ENCODE data around the gene PTGES3L.
A peak's percentile ranks its signal among the peaks of the same experiment; 100 is the strongest.
"Not testable (repeated sequence)": the region's sequence is repeated elsewhere in the genome, so short reads cannot be mapped to it uniquely, and the experiment has no call there.

PTGES3L gene

DNA sequence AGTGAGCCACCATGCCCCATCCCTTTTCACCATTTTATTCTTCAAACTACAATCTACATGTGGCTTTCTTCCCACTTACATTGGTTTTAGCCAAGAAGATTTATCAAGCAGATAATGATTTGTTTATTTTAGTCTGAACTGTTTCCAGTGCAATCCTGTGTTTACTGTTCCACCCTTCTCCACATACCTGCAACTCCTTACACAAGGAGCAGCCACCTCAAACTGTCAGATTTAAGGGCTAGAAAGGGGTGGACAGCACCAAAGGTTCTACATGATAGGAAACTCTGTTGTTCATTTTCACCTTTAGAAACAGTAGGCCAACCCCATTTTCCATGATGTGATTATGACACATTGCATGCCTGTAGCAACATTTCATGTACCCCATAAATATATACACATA lies 2.4 kb upstream of the PTGES3L start:
- DNase-seq, result no peak

DNA sequence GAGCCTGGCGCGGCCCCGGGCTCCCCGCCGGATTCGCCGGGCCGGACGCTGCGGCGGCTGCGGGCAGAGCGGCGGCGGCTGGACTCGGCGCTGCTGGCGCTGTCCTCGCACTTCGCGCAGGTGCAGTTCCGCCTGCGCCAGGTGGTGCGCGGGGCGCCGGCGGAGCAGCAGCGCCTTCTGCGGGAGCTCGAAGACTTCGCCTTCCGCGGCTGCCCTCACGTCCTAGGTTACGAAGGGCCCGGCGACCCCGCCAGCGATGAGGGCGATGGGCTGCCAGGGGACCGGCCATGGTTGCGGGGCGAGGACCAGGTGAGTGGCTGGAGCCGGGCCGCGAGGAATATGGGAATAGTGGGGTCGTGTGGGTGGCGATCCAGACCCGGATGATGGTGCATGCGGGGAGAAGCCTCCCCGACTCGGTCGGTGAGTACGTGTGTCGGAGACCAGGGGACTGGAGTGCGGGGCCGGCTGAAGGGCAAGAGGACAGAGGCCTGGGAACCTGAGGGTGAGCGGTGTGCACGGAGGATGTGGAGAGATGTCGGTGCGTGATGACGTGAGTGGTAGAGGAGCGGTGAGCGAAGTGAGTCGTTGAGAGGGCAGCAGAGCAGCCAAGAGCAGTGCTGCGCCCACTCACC lies 1.0 kb upstream of the PTGES3L start:
- DNase-seq, result peak in 42 of 56 donors; percentile 3 to 69 (median 38)

DNA sequence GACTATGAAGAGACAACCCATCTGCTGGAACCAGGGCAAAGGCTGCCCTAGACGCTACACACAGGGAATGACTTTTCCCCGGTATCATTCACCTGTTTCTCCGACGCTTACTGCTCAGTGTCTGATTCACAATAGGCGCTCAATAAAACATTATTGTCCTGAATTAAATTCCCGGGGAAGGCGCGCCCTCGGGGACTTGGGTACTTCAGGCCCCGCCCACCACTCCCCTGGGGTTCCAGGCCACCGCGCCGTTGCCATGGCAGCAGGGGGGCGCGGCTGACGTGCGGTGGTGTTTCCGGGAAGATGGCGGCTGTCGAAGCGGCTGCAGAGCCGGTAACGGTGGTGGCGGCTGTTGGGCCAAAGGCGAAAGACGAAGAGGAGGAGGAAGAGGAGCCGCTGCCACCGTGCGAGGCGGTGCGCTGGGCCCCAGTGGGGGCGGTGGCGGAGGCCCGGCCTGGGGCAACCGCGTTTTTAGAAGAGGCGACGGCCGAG lies 440 bp upstream of the PTGES3L start, which contains the start of gene RUNDC1:
Gene RUNDC1 (plus strand): TSS at position 292 of the 492 bp plus-strand sequence. CDS start 12 bp downstream, at position 304.
- peak in 55 of 56 donors; percentile 31 to 94 (median 75) for DNase-seq

DNA sequence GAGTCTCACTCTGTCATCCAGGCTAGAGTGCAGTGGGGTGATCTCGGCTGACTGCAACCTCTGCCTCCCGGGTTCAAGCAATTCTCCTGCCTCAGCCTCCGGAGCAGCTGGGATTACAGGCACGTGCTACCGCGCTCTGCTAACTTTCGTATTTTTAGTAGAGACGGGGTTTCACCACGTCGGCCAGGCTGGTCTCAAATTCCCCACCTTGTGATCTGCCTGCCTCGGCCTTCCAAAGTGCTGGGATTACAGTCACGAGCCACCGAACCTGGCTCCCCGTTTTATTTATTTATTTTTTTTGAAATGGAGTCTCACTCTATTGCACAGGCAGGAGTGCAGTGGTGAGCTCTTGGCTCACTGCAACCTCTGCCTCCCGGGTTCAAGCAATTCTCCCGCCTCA lies 4.2 kb downstream of the PTGES3L start:
- not testable (repeated sequence) for DNase-seq

DNA sequence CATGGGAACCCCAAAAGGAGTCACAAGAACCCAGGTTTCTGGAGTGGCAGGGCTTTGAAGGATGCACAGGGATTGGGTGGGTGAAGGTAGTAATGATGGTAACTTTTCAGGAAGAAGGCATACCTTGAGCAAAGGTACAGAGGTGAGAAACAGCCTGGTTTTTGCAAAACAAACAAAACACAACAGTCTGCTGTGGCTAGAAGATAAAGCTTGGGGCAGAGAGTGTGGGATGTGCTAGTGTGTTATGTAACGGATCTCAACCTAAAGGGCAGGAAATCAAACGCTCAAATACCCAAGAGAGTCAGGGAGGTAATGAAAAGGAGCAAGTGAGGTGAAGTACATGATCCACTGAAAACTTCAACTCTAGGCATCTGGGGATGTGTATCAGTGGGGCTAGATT lies 4.6 kb downstream of the PTGES3L start:
- DNase-seq, result no peak

DNA sequence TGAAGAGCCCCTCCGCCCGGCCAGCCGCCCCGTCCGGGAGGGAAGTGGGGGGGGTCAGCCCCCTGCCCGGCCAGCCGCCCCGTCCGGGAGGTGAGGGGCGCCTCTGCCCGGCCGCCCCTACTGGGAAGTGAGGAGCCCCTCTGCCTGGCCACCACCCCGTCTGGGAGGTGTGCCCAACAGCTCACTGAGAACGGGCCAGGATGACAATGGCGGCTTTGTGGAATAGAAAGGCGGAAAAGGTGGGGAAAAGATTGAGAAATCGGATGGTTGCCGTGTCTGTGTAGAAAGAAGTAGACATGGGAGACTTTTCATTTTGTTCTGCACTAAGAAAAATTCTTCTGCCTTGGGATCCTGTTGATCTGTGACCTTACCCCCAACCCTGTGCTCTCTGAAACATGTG lies 6.6 kb downstream of the PTGES3L start:
- DNase-seq, result not testable (repeated sequence)

DNA sequence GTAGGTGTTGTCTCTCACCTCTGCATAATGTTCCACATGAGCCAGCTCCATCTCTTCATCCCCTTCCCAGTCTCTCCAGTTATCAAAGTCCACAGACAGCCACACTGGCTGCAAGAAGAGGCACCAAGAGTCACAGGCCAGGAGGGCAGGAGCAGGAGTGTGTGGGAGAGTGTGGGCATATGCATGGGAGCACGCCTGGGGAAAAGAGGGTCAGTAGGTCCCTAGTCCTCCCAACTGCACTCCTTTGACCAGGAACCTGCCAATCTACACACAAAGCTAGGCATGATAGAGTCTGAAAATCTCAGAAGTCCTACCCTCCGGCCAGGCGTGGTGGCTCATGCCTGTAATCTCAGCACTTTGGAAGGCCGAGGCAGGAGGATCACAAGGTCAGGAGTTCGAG lies 8.3 kb downstream of the PTGES3L start:
- no peak for DNase-seq

DNA sequence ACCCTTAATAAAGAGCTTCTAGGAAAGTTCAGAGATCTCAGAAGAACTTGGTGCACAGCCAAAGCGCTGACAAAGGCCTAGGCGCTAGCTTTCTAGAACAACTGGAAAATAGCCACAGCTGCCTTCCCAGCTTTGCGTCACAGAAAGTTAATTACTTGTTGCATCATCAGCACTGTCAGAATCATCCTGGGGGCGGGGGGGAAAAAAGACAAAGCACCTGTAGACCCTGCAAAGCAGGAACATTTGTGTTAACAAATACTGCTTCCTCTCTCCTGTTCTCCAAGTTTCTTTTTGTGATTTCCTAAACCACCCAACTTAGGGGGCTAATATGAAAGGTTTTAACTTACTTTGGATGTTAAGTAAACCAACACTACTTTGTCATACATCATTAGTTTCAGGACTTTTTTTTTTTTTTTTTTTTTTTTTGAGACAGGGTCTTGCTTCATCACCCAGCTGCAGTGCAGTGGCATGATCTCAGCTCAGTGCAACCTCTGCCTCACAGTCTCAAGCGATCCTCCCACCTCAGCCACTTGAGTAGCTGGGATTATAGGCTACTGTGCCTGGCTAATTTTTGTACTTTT lies 10.8 kb downstream of the PTGES3L start:
- peak in 3 of 56 donors; percentile 7 to 22 (median 12) for DNase-seq

DNA sequence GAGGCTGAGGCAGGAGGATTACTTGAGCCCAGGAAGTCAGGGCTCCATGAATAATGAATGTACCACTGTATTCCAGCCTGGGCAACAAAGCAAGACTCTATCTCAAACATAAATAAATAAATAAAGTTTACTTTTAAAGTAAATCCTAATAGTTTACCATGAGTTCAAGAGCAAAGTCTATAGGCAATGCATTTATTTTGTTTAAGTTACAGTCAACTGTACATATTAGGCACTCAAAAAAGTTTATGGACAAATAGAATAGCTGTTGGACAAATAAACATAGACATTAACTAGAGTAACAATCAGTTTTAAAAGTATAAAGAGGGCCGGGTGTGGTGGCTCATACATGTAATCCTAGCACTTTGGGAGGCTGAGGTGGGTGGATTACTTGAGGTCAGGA lies 12.0 kb downstream of the PTGES3L start:
- DNase-seq, result no peak

DNA sequence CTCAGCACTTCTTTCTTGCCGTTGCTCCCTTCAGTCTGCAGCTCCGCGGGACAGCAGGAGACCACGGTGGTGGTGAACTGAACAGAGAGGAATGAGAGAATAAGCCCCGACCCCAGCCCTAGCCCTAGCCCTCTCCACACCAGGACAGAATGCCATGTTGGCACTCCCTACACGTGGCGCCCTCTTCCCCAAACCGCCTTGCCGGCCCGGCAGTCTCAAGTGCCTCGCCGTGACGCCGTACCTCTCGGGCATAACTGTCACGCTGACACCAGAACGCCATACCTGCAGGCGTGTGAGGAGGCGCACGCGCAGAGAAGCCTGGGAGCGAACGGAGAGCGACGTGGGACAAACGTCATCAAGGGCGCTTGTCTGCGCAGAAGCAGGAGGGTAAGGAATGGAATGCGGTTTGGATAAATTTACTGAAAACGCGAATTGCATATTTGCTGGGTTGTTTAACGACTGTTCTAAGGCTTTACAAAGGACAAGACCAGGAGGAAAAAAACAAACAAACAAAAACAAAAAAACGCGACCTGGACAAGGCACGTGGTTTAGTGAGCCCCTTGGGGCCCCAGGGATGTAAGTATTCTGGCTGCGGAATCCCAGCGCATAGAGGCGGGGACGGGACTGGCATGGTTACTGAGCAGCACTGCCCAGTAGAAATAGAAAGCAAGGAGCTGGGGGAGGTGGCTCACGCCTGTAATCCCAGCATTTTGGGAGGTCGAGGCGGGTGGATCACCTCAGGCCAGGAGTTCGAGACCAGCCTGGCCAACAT lies 15.5 kb downstream of the PTGES3L start, which contains the start of gene AARSD1:
Gene AARSD1 (minus strand): TSS at position 294 of the 772 bp plus-strand sequence. CDS start 14 bp downstream, at position 280.
- peak; percentile 37 to 93 (median 82) for DNase-seq

DNA sequence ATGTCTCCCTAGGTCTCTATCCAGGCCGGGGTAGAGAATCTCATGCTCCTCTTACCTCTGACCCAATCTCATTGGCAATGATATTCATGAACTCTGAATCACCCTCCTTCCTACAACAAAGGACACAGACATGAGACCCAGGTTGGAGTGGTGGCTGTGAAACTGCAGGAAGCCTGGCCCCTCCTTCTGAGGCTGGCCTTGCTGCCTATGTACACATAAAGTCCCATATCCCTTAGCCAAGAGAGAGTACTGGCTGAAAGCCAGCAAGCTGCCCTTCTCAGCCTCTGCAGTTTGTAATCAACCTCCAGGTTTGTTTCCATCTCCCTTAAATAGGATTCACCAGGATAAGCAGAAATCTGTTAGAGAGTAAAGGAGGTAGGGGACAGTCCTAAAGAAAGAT lies 26.2 kb downstream of the PTGES3L start:
- DNase-seq, result no peak

DNA sequence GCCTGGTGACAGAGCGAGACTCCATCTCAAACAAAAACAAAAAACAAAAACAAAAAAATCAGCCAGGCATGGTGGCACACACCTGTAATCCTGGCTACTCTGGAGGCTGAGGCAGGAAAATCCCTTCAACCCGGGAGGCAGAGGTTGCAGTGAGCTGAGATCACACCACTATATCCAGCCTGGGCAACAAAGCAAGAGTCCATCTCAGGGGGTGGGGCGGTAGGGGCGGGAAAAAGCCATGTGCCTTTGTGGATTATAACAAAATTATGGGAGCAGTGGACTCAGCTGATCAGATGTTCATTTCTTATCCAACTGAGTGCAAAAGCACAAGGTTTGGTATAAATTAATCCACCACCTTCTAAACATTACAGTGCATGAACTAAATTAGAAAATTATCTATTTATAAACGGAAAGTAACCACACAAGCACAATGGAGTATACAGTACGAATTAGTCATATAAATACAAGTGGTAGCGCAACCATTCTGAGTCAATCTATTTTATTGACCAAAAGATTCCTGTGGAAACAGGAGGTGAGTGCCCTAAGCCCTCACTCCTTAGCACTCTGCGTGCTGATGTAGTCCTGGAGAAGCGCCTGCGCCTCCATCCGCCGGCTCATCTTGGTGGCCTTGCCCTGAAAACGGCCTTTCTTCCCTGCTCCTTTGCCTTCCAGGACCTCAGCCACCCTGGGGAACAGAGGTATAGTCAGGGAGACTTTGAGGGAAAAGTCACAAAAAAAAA lies 29.7 kb downstream of the PTGES3L start:
- no peak for DNase-seq

DNA sequence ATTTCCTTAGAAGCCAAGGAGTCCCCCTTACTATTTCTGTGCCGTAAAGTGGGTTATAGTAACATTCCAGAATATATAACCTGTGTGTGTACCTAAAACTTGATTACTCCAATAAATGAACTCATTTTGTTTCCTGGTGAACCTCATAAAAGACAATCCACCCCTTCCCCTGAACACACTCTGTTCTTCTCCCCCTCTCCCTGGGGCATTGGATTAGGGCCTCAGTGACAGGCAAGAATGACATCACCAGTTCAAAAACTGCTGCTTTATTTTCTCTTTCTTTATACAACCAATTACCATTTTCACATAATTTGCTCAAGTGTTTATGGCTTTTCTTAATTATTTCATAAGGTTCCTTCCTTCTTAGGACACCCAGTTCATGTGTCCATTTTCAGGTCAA lies 33.1 kb downstream of the PTGES3L start:
- DNase-seq, result no peak

DNA sequence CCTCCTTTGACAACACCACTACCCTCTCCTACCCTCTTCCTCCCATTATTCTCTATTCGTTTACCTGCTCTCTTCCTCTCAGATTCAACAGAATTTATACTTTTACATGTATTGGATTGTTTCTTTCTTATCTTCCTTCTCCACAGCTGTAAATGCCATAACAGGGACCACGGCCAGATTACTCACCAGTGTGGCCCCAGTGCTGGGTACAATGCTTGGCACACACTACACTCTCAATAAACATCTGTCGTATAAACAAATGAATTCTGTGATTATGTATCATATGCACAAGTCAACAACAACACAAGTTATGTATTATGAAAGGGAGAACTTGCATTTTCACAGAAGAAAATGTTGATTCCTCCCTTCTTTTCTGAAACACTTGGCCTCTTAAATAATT lies 35.7 kb downstream of the PTGES3L start:
- no peak for DNase-seq

DNA sequence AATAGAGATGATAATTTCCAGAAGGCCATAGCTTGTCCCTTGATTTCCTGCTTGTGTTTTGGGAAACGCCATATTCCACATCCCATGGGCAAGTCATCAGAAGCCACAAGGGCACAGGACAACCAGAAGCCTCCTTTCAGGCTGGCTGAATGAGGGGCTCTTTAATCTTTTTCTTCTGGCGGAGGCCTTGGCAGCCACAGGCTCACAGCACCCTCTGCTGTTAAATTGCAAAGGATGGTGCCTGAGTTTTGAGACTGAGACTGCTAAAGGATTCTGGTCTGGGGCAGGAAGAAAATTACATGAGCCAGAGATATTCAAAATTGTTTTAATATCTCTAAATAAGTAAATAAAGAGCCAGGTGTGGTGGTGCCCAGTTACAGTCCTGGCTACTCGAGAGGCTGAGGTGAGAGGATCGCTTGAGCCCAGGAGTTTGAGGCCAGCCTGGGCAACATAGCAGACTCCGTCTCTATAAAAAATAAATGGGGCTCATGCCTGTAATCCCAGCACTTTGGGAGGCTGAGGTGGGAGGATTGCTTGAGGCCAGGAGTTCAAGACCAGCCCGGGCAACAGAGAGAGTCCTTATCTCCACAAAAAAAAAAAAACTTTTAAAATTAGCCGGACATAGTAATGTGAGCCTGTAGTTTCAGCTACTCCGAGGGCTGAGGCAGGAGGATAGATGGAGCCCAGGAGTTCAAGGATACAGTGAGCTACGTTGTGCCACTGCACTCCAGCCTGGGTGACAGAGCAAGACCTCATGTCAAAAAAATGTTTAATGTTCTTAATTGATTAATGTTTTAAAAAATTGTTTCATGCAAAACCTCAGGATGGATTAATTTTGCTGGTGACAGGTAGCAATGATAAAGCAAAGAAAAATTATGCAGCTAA lies 41.9 kb downstream of the PTGES3L start:
- peak in 32 of 56 donors; percentile 0 to 49 (median 12) for DNase-seq

DNA sequence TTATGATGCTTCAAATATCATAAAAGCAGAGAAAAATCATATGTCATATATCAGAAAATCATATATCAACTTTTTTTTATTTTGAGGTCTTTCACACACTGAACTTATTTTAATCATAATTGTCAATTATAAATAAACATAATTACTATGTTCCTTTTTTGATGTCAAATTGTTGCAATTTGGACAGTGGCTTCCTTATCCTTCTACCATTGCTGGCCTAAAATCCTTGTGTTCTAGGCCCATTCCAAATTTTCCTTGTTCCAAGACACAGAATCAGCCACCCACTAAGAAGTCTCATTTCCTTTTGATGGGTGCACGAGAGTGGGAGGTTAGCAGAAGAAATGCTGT lies 50.4 kb downstream of the PTGES3L start:
- no peak for DNase-seq

DNA sequence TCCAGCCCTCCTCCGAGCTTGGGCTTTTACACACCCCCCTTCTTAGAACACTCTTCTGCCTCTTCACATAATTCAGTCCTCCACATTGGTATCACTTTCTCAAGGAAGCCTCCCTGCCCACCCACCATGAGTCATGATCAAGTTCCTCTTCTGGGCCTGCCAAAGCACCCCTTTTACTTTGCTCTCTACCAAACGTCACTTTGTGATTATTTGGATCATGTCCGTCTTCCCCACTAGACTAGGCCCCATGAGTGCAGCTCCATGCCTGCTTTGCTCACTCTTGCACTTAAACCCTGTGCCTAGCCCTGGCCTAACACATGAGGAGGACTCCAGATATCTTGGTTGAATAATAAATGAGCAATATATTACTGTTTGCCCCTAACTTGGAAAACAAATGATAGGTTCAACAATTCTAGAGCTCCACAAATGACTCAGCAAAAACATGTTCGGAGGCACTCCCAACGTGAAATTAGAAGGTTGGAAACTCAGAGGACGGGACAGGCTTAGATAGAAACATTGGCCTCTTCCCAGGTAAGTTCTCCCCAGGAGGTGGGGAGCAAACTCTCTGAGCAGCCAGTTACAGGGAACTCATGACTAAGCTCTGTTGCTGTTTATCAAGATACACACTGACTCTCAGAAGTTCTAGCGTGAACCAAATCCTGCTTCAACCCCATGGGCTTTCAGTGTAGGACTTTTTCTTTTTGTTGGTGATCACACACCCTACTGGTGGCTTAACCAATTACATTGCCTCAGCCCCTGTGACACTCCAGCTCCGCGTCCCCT lies 51.0 kb downstream of the PTGES3L start:
- peak in 4 of 56 donors; percentile 0 to 4 (median 1) for DNase-seq

DNA sequence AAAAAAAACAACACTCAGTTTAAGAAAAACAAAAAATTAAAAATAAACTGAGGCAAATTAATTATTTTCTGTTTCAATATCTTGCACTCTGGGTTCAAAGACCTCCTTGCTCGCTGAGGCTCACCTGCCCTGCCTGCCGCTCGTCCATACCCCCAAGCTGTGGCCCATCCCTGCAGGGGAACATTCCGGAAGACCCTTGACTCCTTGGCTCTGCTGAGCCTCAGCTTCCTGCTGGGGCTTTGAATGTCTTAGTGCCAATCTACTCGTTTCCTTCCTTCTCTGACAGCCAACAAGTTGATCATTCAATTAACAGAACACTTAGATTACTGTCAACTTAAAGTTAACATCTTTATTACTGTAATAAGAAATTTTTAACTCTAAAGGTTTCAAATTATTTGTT lies 55.0 kb downstream of the PTGES3L start:
- DNase-seq, result no peak

DNA sequence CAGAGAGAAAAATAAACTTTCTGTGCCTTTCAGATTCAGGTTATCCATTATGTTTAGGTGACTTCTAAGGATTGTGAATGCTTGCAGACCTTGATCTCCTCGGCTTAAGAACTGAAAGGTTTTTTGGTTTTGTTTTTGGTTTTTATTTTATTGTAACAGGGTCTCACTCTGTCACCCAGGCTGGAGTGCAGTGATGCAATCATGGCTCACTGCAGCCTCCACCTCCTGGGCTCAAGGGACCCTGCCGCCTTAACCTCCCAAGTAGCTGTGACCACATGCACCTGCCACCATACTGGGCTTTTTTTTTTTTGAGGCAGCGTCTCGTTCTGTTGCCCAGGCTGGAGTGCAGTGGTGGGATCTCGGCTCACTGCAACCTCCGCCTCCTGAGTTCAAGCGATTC lies 56.4 kb downstream of the PTGES3L start:
- not testable (repeated sequence) for DNase-seq

DNA sequence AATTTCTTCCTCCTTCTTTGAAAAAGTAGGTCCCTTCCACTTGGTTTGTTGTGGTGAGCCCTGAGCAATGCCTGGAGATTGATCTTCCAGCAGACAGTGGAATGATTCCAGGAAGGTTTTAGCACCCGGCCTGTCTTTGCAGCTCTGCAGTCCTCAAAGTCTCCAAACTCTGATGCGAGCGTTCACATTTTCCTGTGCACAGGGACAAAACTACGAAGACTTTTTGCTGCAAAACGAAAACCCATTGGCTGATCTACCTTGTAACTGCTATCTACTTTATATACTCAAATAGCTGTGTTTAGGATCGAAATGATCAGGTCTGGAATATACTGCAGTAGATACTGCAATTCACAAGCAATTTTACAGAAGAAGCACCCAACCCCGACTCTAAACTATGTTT lies 57.6 kb downstream of the PTGES3L start:
- DNase-seq, result no peak
